OCI-LY1 (cell line): Measurements from ENCODE around the gene PHKG2.

Source experiments
- EZH2 ChIP-seq: fragments of 200-600 bp; sonication (generic), shearing (Covaris generic); IDR thresholded peaks from 2 replicates; pipeline ENCODE4 v1.8.0; 2017; ENCODE audit warnings: borderline replicate concordance, mixed run types, mild to moderate bottlenecking, antibody characterized with exemption, low read length, moderate library complexity, mixed read lengths
- TF ChIP-seq, protein P1 (sequence below): fragments of 200-600 bp; sonication (generic), shearing (Covaris generic); IDR thresholded peaks from 2 replicates; pipeline ENCODE4 v1.5.1; 2017; ENCODE audit warnings: mild to moderate bottlenecking, antibody characterized with exemption, low read length, moderate library complexity, mixed read lengths

DNA sequence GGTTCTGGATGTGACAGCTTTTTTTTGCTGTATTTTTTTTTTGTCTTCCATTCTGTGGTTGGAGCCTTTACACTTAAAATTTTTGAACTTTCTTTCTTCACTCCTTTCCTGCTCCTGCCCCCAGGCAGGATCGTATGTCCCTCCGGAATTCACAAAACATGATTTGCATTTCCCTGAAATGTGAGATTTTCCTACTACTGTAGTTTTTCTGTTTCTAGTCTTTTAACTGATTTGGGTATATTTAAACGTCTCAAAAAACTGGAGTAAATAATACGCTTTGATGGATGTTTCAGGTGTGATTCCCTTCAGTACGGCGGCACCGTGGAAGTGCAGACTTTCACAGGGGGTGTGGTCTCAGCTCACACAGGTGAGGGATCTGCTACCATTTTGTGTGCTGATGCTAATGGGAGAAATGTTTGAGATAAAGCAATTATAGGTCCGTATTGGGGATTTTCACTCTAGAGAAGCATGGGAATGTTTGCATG is 48.6 kb upstream of the PHKG2 start:
- TF ChIP-seq, protein P1, sequence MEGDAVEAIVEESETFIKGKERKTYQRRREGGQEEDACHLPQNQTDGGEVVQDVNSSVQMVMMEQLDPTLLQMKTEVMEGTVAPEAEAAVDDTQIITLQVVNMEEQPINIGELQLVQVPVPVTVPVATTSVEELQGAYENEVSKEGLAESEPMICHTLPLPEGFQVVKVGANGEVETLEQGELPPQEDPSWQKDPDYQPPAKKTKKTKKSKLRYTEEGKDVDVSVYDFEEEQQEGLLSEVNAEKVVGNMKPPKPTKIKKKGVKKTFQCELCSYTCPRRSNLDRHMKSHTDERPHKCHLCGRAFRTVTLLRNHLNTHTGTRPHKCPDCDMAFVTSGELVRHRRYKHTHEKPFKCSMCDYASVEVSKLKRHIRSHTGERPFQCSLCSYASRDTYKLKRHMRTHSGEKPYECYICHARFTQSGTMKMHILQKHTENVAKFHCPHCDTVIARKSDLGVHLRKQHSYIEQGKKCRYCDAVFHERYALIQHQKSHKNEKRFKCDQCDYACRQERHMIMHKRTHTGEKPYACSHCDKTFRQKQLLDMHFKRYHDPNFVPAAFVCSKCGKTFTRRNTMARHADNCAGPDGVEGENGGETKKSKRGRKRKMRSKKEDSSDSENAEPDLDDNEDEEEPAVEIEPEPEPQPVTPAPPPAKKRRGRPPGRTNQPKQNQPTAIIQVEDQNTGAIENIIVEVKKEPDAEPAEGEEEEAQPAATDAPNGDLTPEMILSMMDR, result no peak
- no peak for TF ChIP-seq EZH2
